Muscle of leg (tissue), 11 donors: ENCODE data around the gene PIGS. TPM values are rescaled to one million over a fixed set of nuclear protein-coding genes. Genes with fewer than 3 reads are reported as not detected.
A peak's percentile ranks its signal among the peaks of the same experiment; 100 is the strongest.
"Not testable (repeated sequence)": the region's sequence is repeated elsewhere in the genome, so short reads cannot be mapped to it uniquely, and the experiment has no call there.

ENCODE experiments used
- DNase-seq: peaks from one replicate; pipeline ENCODE4 v3.0.0; 2013
- H3K27ac ChIP-seq: one replicate; pipeline ENCODE4 v1.5.1; 2013; ENCODE audit warnings: mild to moderate bottlenecking, low read length, control low read depth
- H3K27me3 ChIP-seq: one replicate; pipeline ENCODE4 v1.6.1; 2013; ENCODE audit warnings: low read length; ENCODE audit not compliant: control insufficient read depth, insufficient read depth
- H3K36me3 ChIP-seq: one replicate; pipeline ENCODE4 v1.6.1; 2013; ENCODE audit warnings: low read length; ENCODE audit not compliant: control insufficient read depth, insufficient read depth
- H3K4me1 ChIP-seq: one replicate; pipeline ENCODE4 v1.6.1; 2013; ENCODE audit warnings: low read length; ENCODE audit not compliant: control insufficient read depth, insufficient read depth
- H3K4me3 ChIP-seq: one replicate; pipeline ENCODE4 v1.5.1; 2013; ENCODE audit warnings: low read length, control low read depth
- H3K9me3 ChIP-seq: replicated peaks from 2 replicates; pipeline ENCODE4 v1.6.1; 2013; ENCODE audit warnings: low read depth, low read length; ENCODE audit not compliant: control insufficient read depth
- WGBS: methylation state at CpG from one replicate; pipeline ENCODE4 v1.1.5; 2013; ENCODE audit warnings: missing lambda C conversion rate; ENCODE audit not compliant: insufficient coverage; 5-methylcytosine and 5-hydroxymethylcytosine counted together
- polyA plus RNA-seq, 8 donors: library from polyadenylated mRNA; unstranded; fragments of 120-200 nt; gene quantifications; one replicate each; pipeline versions ENCODE4 v1.2.1 to v1.2.3, GENCODE V29; 2013; ENCODE audit warnings: inconsistent platforms in 1 of 8, low replicate concordance in 1 of 8; ENCODE audit not compliant: insufficient read length in 8 of 8, insufficient read depth in 1 of 8
- total RNA-seq: library from RNA; stranded (reverse); fragments of 120-200 nt; gene quantifications from one replicate; pipeline ENCODE4 v1.2.4, GENCODE V29; 2013

The PIGS gene
- total and polyA plus RNA-seq, 9 donors, result 29.4 to 57.3 (median 44.7) TPM

- not testable (repeated sequence) for H3K9me3 ChIP-seq, DNase-seq, H3K4me1 ChIP-seq, H3K36me3 ChIP-seq, H3K4me3 ChIP-seq, H3K27ac ChIP-seq, H3K27me3 ChIP-seq
- 60% methylated on average over 1 of the region's 4 CpGs for WGBS
Measured at GRCh38 chr17:28522281-28522680, 49.0 kb downstream of the PIGS start.

DNA sequence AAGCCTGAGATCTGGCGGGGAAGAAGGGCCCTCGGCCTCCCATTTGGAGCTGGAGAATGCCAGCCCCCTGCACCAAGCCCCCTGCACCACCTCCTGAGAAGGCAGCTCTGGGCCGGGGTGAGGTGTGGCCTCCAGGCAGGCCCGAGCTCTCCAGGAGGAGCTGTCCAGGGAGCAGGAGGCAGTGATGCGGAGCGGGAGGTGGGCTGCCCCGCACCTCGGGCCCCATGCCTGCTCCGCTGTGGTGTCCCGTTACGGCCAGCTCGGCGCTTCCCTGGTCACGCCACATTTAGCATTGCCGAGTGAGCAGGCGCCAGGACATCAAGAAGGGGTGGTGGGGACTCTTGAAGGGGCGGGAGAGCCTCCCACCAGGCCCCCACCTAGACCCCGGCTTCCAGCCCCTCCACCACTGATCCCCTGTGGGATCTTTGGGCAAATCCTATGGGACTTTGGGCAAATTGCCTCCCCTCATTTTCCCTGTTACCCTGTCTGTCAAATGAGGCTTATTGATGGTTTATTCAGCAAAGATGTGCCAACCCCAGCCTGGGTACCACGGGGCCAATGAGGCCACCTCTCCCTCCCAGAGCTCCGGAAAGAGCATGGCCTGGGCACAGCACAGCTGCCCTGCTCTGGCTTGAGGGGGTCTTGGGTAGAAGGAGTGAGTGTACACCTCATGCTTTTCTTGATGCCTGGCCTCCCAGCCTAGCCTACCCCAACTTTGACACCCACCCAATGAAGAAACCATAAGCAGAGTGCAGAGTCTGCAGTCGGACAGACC lies 49.8 kb downstream of the PIGS start:
- Histone ChIP-seq H3K4me1 (no peaks in the 10 kb centered on the region), H3K4me3 (no peak overlapping the region), H3K9me3 (no peaks in the 10 kb centered on the region), H3K27ac (no peak overlapping the region), H3K36me3 (no peaks in the 10 kb centered on the region), H3K27me3 (no peaks in the 10 kb centered on the region)
- DNase-seq, result no peak
- WGBS, result 13% methylated on average over 12 of the region's 21 CpGs

DNA sequence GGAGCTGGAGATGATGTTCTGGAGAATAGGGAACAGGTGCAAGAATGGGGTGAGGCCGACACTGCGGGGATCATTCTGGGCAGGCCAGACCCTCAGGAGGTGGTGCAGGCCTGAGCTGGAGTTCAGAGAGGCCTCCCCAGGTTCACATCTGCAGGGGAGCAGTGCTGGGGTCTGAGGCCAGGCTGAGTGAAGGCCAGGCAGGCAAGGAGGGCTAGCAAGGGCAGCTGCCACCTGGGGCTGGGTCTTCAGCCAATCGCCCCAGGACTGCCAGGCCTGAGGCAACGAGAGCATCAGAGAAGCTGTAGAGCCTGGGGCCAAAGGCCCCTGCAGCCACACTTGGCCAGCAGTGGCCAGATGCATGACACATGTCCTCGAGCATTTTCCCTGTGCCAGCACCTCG lies 50.6 kb downstream of the PIGS start:
- Histone ChIP-seq H3K4me3 (no peak overlapping the region), H3K4me1 (no peaks in the 10 kb centered on the region), H3K36me3 (no peaks in the 10 kb centered on the region), H3K27ac (no peak overlapping the region), H3K27me3 (no peaks in the 10 kb centered on the region), H3K9me3 (no peaks in the 10 kb centered on the region)
- WGBS, result 65% methylated on average over 6 of the region's 6 CpGs
- no peak for DNase-seq

DNA sequence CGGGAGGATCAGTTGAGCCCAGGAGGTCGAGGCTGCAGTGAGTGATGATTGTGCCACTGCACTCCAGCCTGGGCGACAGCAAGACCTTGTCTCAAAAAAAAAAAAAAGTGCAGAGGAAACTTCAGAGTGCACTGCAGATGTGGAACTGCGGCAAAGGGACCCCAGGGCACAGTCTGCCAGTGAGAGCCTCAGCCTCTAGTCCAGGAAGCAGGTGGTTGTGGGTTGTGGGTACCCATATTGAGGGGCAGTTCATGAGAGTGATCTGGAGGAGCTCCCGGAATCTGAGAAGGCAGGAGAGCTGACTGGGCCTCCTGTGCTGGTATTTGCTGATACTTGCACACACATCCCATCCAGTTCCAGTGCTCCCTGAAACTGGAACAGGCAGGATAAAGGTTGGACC lies 52.1 kb downstream of the PIGS start:
- no peak overlapping the region for H3K27ac ChIP-seq
- H3K4me1 ChIP-seq, result no peaks in the 10 kb centered on the region
- no peak overlapping the region for H3K4me3 ChIP-seq
- no peaks in the 10 kb centered on the region for H3K9me3 ChIP-seq
- H3K36me3 ChIP-seq, result no peaks in the 10 kb centered on the region
- no peak for DNase-seq
- 69% methylated on average over 3 of the region's 5 CpGs for WGBS
- H3K27me3 ChIP-seq, result peaks cover 7% of the 10 kb centered on the region

DNA sequence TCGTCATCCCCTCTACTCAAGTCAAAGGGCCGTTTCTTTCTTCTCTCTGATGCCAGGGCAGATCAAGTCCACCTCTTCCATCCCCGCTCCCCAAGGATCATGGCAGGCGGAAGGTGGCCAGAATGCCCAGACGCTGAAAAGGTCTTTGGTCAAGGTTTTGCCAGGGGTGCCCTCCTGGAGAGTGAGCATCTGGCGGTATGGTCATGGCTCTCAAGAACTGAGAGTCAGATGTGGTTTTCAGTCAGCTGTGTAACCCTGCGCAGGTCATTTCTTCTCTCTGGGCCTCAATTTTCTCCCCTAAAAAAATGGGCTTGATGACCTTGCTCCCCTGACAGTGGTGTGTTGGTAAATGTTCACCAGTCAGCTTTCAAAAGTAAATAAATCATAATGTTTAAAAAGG lies 52.7 kb downstream of the PIGS start:
- peaks cover 12% of the 10 kb centered on the region for H3K27me3 ChIP-seq
- no peak for DNase-seq
- H3K4me3 ChIP-seq, result no peak overlapping the region
- no peaks in the 10 kb centered on the region for H3K4me1 ChIP-seq
- H3K36me3 ChIP-seq, result no peaks in the 10 kb centered on the region
- H3K9me3 ChIP-seq, result no peaks in the 10 kb centered on the region
- H3K27ac ChIP-seq, result no peak overlapping the region
- 71% methylated on average over 5 of the region's 7 CpGs for WGBS

GRCh38 chr17:28518132-28518531 lies 53.2 kb downstream of the PIGS start:
- no peaks in the 10 kb centered on the region for H3K4me1 ChIP-seq
- DNase-seq, result peak; percentile 11
- peaks cover 15% of the 10 kb centered on the region for H3K27me3 ChIP-seq
- WGBS, result no CpG with 5 or more reads among the region's 6 CpGs
- no peak overlapping the region for H3K27ac ChIP-seq
- no peak overlapping the region for H3K4me3 ChIP-seq
- H3K9me3 ChIP-seq, result no peaks in the 10 kb centered on the region
- H3K36me3 ChIP-seq, result no peaks in the 10 kb centered on the region

DNA sequence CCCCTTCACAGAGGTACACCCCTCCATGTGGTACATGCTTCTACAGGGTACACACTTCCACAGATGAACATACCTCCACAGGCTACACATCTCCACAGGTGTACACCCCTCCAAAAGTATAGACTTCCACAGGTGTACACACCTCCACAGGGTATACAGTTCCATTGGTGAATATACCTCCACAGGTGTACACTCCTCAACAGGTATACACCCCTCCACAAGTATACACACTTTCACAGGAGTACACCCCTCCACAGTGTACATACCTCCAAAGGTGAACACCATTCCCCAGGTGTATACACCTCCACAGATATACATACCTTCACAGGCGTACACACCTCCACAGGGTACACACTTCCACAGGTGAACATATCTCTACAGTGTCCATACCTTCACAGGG lies 55.8 kb downstream of the PIGS start:
- no peak for DNase-seq
- WGBS, result 90% methylated on average over 1 of the region's 1 CpG
- H3K4me3 ChIP-seq, result no peak overlapping the region
- H3K27ac ChIP-seq, result no peak overlapping the region
- H3K36me3 ChIP-seq, result no peaks in the 10 kb centered on the region
- H3K9me3 ChIP-seq, result no peaks in the 10 kb centered on the region
- H3K4me1 ChIP-seq, result no peaks in the 10 kb centered on the region
- H3K27me3 ChIP-seq, result peaks cover 32% of the 10 kb centered on the region

DNA sequence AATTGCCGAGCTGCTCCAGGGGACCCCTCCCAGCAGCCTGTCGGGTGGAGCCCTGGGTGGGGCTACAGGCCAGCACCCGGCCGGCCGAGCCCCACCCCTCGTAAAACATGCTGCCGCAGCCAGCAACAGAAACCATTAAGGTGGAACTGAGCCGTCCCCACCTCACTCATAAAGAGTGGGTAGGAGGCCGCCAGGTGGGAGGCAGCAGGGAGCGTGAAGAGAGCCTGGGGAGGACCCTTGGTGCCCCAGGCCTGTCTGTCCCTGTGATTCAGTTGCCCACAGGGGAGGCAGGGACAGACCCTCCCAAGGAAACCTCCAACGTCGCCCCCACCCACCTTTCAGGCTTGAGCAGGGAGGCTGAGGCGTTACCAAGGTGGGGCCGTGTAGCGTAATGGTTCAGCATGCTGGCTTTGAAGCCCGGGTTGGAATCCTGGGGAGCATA lies 56.7 kb downstream of the PIGS start:
- Histone ChIP-seq H3K9me3 (no peaks in the 10 kb centered on the region), H3K4me3 (no peak overlapping the region), H3K27ac (no peak overlapping the region), H3K4me1 (no peaks in the 10 kb centered on the region), H3K36me3 (no peaks in the 10 kb centered on the region), H3K27me3 (peaks cover 41% of the 10 kb centered on the region)
- no peak for DNase-seq
- WGBS, result 21% methylated on average over 7 of the region's 16 CpGs

- Histone ChIP-seq H3K4me1 (no peaks in the 10 kb centered on the region), H3K9me3 (no peaks in the 10 kb centered on the region), H3K36me3 (no peaks in the 10 kb centered on the region), H3K4me3 (no peak overlapping the region), H3K27me3 (peaks cover 49% of the 10 kb centered on the region), H3K27ac (no peak overlapping the region)
- 42% methylated on average over 4 of the region's 7 CpGs for WGBS
- no peak for DNase-seq
Measured at GRCh38 chr17:28513476-28513875, 57.8 kb downstream of the PIGS start.

DNA sequence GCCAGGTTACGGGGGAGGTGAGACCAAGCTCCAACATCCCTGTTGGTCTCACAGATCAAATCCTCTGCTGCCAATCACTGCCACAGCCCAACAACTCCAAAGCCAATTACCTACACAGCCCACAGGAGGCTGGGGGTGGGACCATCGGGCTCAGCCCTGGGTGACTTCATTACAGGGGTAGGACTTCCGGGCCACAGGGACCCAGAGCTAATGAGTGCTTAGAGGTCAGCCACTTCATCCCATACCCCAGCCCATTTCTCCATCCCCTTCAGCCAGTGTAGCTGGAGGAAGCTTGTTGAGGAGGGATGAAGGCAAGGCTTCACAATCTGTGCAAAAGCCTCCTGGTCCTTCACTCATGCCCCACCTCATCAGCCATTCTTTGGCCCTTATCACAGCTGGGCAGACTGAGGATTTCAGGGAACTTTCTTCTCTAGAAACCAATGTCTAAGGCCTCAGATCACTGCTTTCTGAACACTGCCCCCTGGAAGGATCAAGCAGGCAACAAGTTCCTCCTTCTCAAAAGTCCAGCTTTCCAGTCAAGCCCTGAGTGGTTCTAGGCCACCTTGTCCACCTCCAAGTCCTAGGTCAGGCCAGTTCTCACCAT lies 59.4 kb downstream of the PIGS start:
- H3K4me3 ChIP-seq, result no peak overlapping the region
- WGBS, result no CpG with 5 or more reads among the region's 3 CpGs
- H3K27me3 ChIP-seq, result peaks cover 62% of the 10 kb centered on the region
- no peak overlapping the region for H3K27ac ChIP-seq
- H3K4me1 ChIP-seq, result no peaks in the 10 kb centered on the region
- no peaks in the 10 kb centered on the region for H3K9me3 ChIP-seq
- H3K36me3 ChIP-seq, result no peaks in the 10 kb centered on the region
- DNase-seq, result no peak
